ENCODE measurements around the gene DHRSX.

DNA sequence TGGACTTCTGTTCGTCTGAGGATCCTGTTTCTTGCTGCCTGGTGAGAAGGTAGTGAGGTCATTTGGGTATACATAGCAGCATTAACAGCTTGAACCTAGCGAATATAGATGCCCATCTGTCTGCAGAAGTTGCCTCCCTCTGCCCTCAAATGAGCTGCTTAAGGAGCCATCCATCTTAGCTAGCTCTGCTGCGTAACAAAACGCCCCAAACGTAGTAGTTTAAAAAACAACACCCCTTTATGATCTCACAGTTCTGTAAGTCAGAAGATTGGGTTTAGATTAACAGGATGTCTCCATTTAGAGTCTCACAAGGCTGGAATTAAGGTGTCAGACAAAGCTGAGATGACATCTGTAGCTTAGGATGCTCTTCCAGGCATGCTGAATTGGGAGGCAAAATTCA is 185.3 kb downstream of the DHRSX start:
- TF ChIP-seq, protein P1, sequence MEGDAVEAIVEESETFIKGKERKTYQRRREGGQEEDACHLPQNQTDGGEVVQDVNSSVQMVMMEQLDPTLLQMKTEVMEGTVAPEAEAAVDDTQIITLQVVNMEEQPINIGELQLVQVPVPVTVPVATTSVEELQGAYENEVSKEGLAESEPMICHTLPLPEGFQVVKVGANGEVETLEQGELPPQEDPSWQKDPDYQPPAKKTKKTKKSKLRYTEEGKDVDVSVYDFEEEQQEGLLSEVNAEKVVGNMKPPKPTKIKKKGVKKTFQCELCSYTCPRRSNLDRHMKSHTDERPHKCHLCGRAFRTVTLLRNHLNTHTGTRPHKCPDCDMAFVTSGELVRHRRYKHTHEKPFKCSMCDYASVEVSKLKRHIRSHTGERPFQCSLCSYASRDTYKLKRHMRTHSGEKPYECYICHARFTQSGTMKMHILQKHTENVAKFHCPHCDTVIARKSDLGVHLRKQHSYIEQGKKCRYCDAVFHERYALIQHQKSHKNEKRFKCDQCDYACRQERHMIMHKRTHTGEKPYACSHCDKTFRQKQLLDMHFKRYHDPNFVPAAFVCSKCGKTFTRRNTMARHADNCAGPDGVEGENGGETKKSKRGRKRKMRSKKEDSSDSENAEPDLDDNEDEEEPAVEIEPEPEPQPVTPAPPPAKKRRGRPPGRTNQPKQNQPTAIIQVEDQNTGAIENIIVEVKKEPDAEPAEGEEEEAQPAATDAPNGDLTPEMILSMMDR (conservative IDR thresholded peaks at IDR 0.05 in 1 of 2, IDR thresholded peaks at IDR 0.05 in 1 of 2; ENCODE audit: low read depth in 1 of 2, low read length in 2 of 2), result no peak
- no peak for TF ChIP-seq EZH2 (IDR thresholded peaks at IDR 0.05; ENCODE audit: low read length, missing control alignments)
